GM12878 (cell line): Measurements from ENCODE around the gene ADCY5. TPM values are rescaled to one million over a fixed set of nuclear protein-coding genes. Genes with fewer than 3 reads are reported as not detected.

Experiments used
- ATAC-seq: fragments of 200-7000 bp; cut with Tn5 transposase; 3 replicates; pipeline ENCODE4 v1.9.1; 2020; ENCODE audit warnings: mild to moderate bottlenecking, moderate library complexity
- BruUV-seq: library from RNA; stranded (reverse); fragments of 400-500 nt; replicated peaks from 2 replicates; lab custom pipeline; 2021; lab: Mats Ljungman, UMichigan
- CTCF ChIA-PET: fragments of 300-600 bp; sonication (Branson Sonifier 250); formaldehyde crosslinking; extraction: SDS; loops from one replicate; lab custom pipeline; 2021; ENCODE audit warnings: inconsistent platforms; lab: Yijun Ruan, JAX
- POLR2A ChIA-PET: fragments of 350-600 bp; formaldehyde crosslinking; extraction: SDS; loops from one replicate; lab custom pipeline; 2021; ENCODE audit warnings: inconsistent platforms; lab: Charles Lee
- RAD21 ChIA-PET: fragments of 300-600 bp; sonication (Branson Sonifier 250); formaldehyde crosslinking; loops from one replicate; lab custom pipeline; 2023; ENCODE audit warnings: antibody characterized with exemption; ENCODE audit not compliant: unreplicated experiment; lab: Charles Lee
- SMC1A ChIA-PET: fragments of 300-600 bp; sonication (Branson Sonifier 250); formaldehyde crosslinking; loops from one replicate; lab custom pipeline; 2023; ENCODE audit not compliant: unreplicated experiment, uncharacterized antibody; lab: Charles Lee
- DNase-seq: peaks from one replicate; pipeline ENCODE4 v3.0.0-alpha.2; 2011; ENCODE audit warnings: low read depth, low spot score
- FAIRE-seq: peaks from 3 replicates; lab custom pipeline; 2011; peaks lifted over from hg19 to GRCh38; lab: Jason Lieb, UNC
- H2AFZ ChIP-seq: 2 replicates; pipeline ENCODE4 v1.6.0; 2011; ENCODE audit warnings: low read depth, low read length, control low read depth; ENCODE audit not compliant: control insufficient read depth
- H3K27ac ChIP-seq: 2 replicates; pipeline ENCODE4 v1.5.1; 2011; ENCODE audit warnings: control low read depth; ENCODE audit not compliant: control insufficient read depth, insufficient read depth
- H3K27me3 ChIP-seq, 2 experiments: replicated peaks in 1 of 2; 2 replicates each; pipeline versions ENCODE4 v1.6.0 to v1.6.1; 2011; ENCODE audit warnings: low read length in 1 of 2; ENCODE audit not compliant: control insufficient read depth in 2 of 2, insufficient read depth in 2 of 2
- H3K36me3 ChIP-seq, 2 experiments: 2 replicates each; pipeline ENCODE4 v1.5.1; 2011; ENCODE audit warnings: low read length in 1 of 2; ENCODE audit not compliant: control insufficient read depth in 2 of 2, insufficient read depth in 2 of 2
- H3K4me1 ChIP-seq: 2 replicates; pipeline ENCODE4 v1.6.1; 2011; ENCODE audit warnings: mild to moderate bottlenecking, low read length, moderate library complexity, mixed read lengths; ENCODE audit not compliant: control insufficient read depth, insufficient read depth
- H3K4me2 ChIP-seq: 2 replicates; pipeline ENCODE4 v1.6.0; 2011; ENCODE audit warnings: control low read depth; ENCODE audit not compliant: control insufficient read depth, insufficient read depth
- H3K4me3 ChIP-seq: fragments of 200-600 bp; sonication (generic); 2 replicates; pipeline ENCODE4 v1.5.1; 2016
- H3K79me2 ChIP-seq: 2 replicates; pipeline ENCODE4 v1.6.0; 2011; ENCODE audit warnings: low read length; ENCODE audit not compliant: control insufficient read depth, insufficient read depth
- H3K9ac ChIP-seq: 2 replicates; pipeline ENCODE4 v1.8.0; 2011; ENCODE audit warnings: low read length, control low read depth, mixed read lengths; ENCODE audit not compliant: control insufficient read depth, insufficient read depth
- H3K9me3 ChIP-seq: replicated peaks from 3 replicates; pipeline ENCODE4 v1.5.1; 2011; ENCODE audit warnings: mild to moderate bottlenecking, low read length; ENCODE audit not compliant: control insufficient read depth, insufficient read depth
- H4K20me1 ChIP-seq: 2 replicates; pipeline ENCODE4 v1.6.0; 2011; ENCODE audit not compliant: control insufficient read depth, insufficient read depth
- CHD2 ChIP-seq: IDR thresholded peaks from 2 replicates; pipeline ENCODE4 v1.6.1; 2011; ENCODE audit warnings: low read depth, low read length, improper control_type of control experiment, borderline replicate concordance
- CHD4 ChIP-seq: fragments of 200-600 bp; sonication (generic); IDR thresholded peaks from 2 replicates; pipeline ENCODE4 v1.6.1; 2016; ENCODE audit warnings: mild to moderate bottlenecking
- CREB1 ChIP-seq: IDR thresholded peaks from 2 replicates; pipeline ENCODE4 v1.6.1; 2012; ENCODE audit warnings: low read depth, mild to moderate bottlenecking, inconsistent platforms
- LARP7 ChIP-seq: fragments of 450-650 bp; IDR thresholded peaks from 2 replicates; pipeline ENCODE4 v1.6.1; 2017; ENCODE audit warnings: mild to moderate bottlenecking
- MEF2A ChIP-seq: IDR thresholded peaks from 2 replicates; pipeline ENCODE4 v1.6.1; 2011; ENCODE audit warnings: low read depth, mild to moderate bottlenecking, low read length, moderate library complexity; ENCODE audit not compliant: insufficient read depth
- NBN ChIP-seq: fragments of 450-650 bp; IDR thresholded peaks from 2 replicates; pipeline ENCODE4 v1.6.1; 2016
- NR2C2 ChIP-seq: IDR thresholded peaks from 2 replicates; pipeline ENCODE4 v1.6.1; 2011; ENCODE audit warnings: borderline replicate concordance, low read depth; ENCODE audit not compliant: control insufficient read depth, insufficient read length
- POLR2AphosphoS2 ChIP-seq: IDR thresholded peaks from 2 replicates; pipeline ENCODE4 v1.6.1; 2011; ENCODE audit warnings: low read depth, mild to moderate bottlenecking, low read length, improper control_type of control experiment, moderate library complexity
- POU2F2 ChIP-seq: IDR thresholded peaks from 3 replicates; pipeline ENCODE4 v1.6.1; 2011; ENCODE audit warnings: low read depth, mild to moderate bottlenecking, low read length, borderline replicate concordance
- RFX5 ChIP-seq: IDR thresholded peaks from 2 replicates; pipeline ENCODE4 v1.6.1; 2011; ENCODE audit warnings: low read depth, low read length, improper control_type of control experiment
- ZNF207 ChIP-seq: fragments of 450-650 bp; IDR thresholded peaks from 2 replicates; pipeline ENCODE4 v1.6.1; 2014; ENCODE audit warnings: antibody characterized with exemption, mild to moderate bottlenecking, borderline replicate concordance
- ZNF24 ChIP-seq: fragments of 450-650 bp; IDR thresholded peaks from 2 replicates; pipeline ENCODE4 v1.6.1; 2017; ENCODE audit warnings: antibody characterized with exemption, mild to moderate bottlenecking
- WGBS: methylation state at CpG from one replicate; pipeline ENCODE4 v1.1.6; 2016; ENCODE audit warnings: low lambda C conversion rate; ENCODE audit not compliant: insufficient replicate concordance, insufficient coverage; ENCODE audit errors: missing lambda C conversion rate; 5-methylcytosine and 5-hydroxymethylcytosine counted together
- in situ Hi-C: fragments of 300-500 bp; cut with MboI; formaldehyde crosslinking; loops from 9 replicates; pipeline ENCODE4 v1.14.3; 2018; ENCODE audit warnings: mixed read lengths
- intact Hi-C: fragments of 100-400 bp; cut with micrococcal nuclease; formaldehyde crosslinking; loops from one replicate; pipeline ENCODE4 v1.14.2; 2022; ENCODE audit not compliant: unreplicated experiment
- polyA plus RNA-seq, 11 experiments: library from polyadenylated mRNA; depleted of rRNA in 4 of 11; unstranded in 6 of 11; stranded (reverse) in 5 of 11; fragments of >200 nt; fragmentation: Nextera tagmentation in 4 of 11; fragmentation: Illumina TruSeq in 1 of 11; extraction: Ambion mirVana in 4 of 11; extraction: Trizol in 1 of 11; gene quantifications; 1 replicate in 1 of 11; 2 replicates in 10 of 11; pipeline versions ENCODE4 v1.2.1 to v1.2.3, GENCODE V29; 2011 to 2016; ENCODE audit warnings: inconsistent platforms in 2 of 11, missing spikeins in 2 of 11, low read depth in 1 of 11
- total RNA-seq, 4 experiments: library from RNA; depleted of rRNA in 3 of 4; stranded (reverse); fragments of >200 nt in 3 of 4; fragmentation: Illumina TruSeq in 1 of 4; extraction: Trizol in 1 of 4; gene quantifications; 2 replicates each; pipeline versions ENCODE4 v1.2.1 to v1.2.3, GENCODE V29; 2013 to 2021

Gene ADCY5
- total and polyA plus RNA-seq, 10 of the 15 experiments (the other 5 are each of a cell fraction or from before 2014, with no cell fraction given) = under 0.01 to 0.24 (median 0.02) TPM; not detected in 4

DNA sequence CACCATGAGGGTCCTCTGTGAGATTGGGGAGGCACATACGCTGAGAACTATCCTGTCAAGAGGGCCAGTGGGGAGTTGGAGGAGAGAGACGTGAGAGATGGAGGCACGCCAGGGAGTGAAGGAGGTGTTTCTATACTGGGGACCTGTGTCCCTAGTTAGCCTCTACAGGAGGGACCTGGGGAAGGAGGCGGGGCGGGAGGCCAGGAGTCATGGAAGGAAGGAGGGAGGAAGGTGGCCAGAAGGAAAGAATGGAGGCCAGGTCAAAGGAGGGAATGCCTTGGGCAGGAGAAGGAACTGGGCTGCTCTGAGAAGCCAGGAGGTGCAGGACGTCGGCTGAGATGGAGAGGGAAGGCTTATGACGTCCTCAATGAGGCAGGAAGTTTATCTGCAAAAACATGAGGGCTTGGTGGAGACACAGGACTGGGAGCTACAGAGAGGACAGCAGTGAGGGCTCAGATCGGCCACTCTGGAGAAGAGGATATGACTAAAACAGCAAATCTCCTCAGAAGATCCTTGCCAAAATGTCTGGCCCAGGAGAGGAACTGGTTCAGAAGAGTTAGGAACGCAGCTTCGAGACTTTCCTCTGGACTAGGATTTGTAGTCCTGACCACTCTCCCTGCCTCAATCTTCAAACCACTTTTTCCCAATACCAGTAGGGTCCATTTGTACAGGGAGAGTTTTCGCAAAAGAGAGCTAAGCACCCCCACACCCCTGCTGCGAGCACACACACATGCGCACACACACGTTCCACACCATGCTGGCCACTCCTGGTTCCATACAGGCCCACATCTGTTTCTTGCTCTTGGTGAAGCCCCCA, 59.9 kb downstream of the ADCY5 start:
- TF ChIP-seq POU2F2 = no peak
- no peak for TF ChIP-seq CHD4
- TF ChIP-seq NR2C2 = no peak
- no peak for TF ChIP-seq ZNF24
- no peak for TF ChIP-seq CHD2
- TF ChIP-seq NBN = no peak
- TF ChIP-seq LARP7 = no peak
- no peak for TF ChIP-seq CREB1
- TF ChIP-seq ZNF207 = no peak
- no peak for TF ChIP-seq POLR2AphosphoS2
- no peak for TF ChIP-seq MEF2A
- TF ChIP-seq RFX5 = no peak
- Histone ChIP-seq H3K27me3 (peaks cover 0 to 7% of the 10 kb centered on the region in 2 experiments; a peak in 3 of 4 replicates), H4K20me1 (no peaks in the 10 kb centered on the region), H3K4me1 (no peaks in the 10 kb centered on the region), H3K36me3 (no peaks in the 10 kb centered on the region), H3K27ac (no peak overlapping the region), H2AFZ (no peak overlapping the region), H3K9ac (no peak overlapping the region), H3K79me2 (no peaks in the 10 kb centered on the region), H3K4me3 (no peak overlapping the region), H3K4me2 (no peak overlapping the region), H3K9me3 (no peaks in the 10 kb centered on the region)
- no peak for FAIRE-seq
- intact Hi-C loops (no loop called here), in situ Hi-C loops (no loop called here)
- ATAC-seq = no peak
- POLR2A ChIA-PET = no interaction called here
- SMC1A ChIA-PET = no interaction called here
- DNase-seq = no peak
- CTCF ChIA-PET = no interaction called here
- no TSS peak for BruUV-seq
- RAD21 ChIA-PET = no interaction called here
- WGBS = 34% methylated on average over 15 of the region's 15 CpGs
